Endothelial cell (in vitro differentiated cells): ENCODE data around the gene CRADD. TPM values are rescaled to one million over a fixed set of nuclear protein-coding genes. Genes with fewer than 3 reads are reported as not detected.

Experiments
- DNase-seq: peaks from one replicate; pipeline ENCODE4 v3.0.0; 2021; ENCODE audit warnings: low spot score
- H3K27ac Mint-ChIP-seq: one replicate; pipeline ENCODE4 v1.8.0; 2021; ENCODE audit warnings: mixed read lengths, inconsistent platforms; ENCODE audit not compliant: unreplicated experiment
- H3K27me3 Mint-ChIP-seq: one replicate; pipeline ENCODE4 v1.8.0; 2021; ENCODE audit warnings: mild to moderate bottlenecking, moderate library complexity, mixed read lengths, inconsistent platforms; ENCODE audit not compliant: unreplicated experiment
- H3K36me3 Mint-ChIP-seq: one replicate; pipeline ENCODE4 v1.8.0; 2021; ENCODE audit warnings: mild to moderate bottlenecking, low read depth, mixed read lengths, inconsistent platforms; ENCODE audit not compliant: unreplicated experiment
- H3K4me1 Mint-ChIP-seq: one replicate; pipeline ENCODE4 v1.8.0; 2021; ENCODE audit warnings: mild to moderate bottlenecking, mixed read lengths, inconsistent platforms; ENCODE audit not compliant: unreplicated experiment
- H3K4me3 Mint-ChIP-seq: one replicate; pipeline ENCODE4 v1.8.0; 2021; ENCODE audit warnings: mild to moderate bottlenecking, mixed read lengths, inconsistent platforms; ENCODE audit not compliant: unreplicated experiment
- H3K9me3 Mint-ChIP-seq: one replicate; pipeline ENCODE4 v1.8.0; 2021; ENCODE audit warnings: mixed read lengths, inconsistent platforms; ENCODE audit not compliant: unreplicated experiment
- total RNA-seq: library from RNA; stranded (reverse); fragmentation: NEBNext Ultra II Directional; extraction: Animal tissue kit (Norgen Biotek cat#: 25700); gene quantifications from one replicate; pipeline ENCODE4 v1.2.1, GENCODE V29; 2021; ENCODE audit not compliant: unreplicated experiment
- TF ChIP-seq, protein P1 (sequence below): fragments of 200-600 bp; sonication (generic); IDR thresholded peaks from one replicate; pipeline ENCODE4 v1.5.0; 2021; ENCODE audit warnings: antibody characterized with exemption; ENCODE audit not compliant: unreplicated experiment

The CRADD gene
- total RNA-seq, 1 donor from 2014 or later = 6.5 TPM

DNA sequence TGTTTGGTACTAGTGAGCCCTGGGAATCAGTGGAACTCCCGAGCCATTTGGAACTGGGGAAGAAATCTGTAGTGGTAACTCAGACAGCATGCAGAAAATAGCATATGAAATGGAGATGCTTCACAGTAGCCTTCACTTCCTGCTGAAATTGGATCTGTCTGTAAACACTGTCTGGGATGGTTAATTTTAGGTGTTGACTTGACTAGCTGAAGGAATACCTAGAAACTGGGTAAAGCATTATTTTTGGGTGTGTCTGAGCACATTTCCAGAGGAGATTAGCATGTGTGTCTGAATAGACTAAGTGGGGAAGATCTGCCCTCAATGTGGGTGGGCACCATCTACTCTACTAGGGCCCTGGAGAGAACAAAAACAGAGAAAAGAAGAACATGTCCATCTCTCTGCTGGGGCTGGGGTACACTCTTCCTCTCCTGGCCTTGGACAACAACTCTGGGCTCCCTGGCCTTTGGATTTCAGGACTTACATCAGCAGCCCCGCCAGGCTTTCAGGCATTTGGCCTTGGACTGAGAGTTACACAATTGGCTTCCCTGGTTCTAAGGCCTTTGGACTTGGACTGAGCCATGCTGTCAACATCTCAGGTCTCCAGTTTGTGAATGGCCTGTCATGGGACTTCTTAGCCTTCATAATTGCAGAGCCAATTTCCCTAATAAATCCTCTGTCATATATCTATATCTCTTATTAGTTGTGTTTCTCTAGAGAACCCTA, 14.0 kb upstream of the CRADD start:
- no peaks in the 10 kb centered on the region for H3K36me3 Mint-ChIP-seq
- no peak for DNase-seq
- TF ChIP-seq, protein P1, sequence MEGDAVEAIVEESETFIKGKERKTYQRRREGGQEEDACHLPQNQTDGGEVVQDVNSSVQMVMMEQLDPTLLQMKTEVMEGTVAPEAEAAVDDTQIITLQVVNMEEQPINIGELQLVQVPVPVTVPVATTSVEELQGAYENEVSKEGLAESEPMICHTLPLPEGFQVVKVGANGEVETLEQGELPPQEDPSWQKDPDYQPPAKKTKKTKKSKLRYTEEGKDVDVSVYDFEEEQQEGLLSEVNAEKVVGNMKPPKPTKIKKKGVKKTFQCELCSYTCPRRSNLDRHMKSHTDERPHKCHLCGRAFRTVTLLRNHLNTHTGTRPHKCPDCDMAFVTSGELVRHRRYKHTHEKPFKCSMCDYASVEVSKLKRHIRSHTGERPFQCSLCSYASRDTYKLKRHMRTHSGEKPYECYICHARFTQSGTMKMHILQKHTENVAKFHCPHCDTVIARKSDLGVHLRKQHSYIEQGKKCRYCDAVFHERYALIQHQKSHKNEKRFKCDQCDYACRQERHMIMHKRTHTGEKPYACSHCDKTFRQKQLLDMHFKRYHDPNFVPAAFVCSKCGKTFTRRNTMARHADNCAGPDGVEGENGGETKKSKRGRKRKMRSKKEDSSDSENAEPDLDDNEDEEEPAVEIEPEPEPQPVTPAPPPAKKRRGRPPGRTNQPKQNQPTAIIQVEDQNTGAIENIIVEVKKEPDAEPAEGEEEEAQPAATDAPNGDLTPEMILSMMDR = no peak
- no peaks in the 10 kb centered on the region for H3K4me1 Mint-ChIP-seq
- no peaks in the 10 kb centered on the region for H3K27me3 Mint-ChIP-seq
- no peaks in the 10 kb centered on the region for H3K9me3 Mint-ChIP-seq
- no peak overlapping the region for H3K27ac Mint-ChIP-seq
- H3K4me3 Mint-ChIP-seq = no peak overlapping the region

DNA sequence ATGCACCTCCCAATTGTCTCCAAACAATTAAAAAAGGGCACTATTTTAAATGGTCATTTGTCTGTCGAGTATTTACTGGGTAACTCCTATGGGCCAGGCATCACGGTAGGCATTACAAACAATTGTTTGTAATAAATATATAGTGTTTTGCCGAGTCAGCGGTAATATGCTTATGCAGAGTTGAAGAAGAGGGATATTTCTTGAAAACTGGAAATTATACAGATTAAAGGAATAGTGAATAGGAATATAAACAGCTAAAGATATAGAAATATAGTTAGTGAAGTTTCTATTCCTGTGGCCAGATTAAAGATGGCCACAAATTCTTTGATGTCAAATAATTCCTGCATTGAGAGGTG, 13.5 kb upstream of the CRADD start:
- no peak overlapping the region for H3K4me3 Mint-ChIP-seq
- no peaks in the 10 kb centered on the region for H3K36me3 Mint-ChIP-seq
- TF ChIP-seq, protein P1 = no peak
- no peaks in the 10 kb centered on the region for H3K4me1 Mint-ChIP-seq
- H3K27me3 Mint-ChIP-seq = no peaks in the 10 kb centered on the region
- H3K27ac Mint-ChIP-seq = no peak overlapping the region
- H3K9me3 Mint-ChIP-seq = peaks cover 4% of the 10 kb centered on the region
- no peak for DNase-seq

DNA sequence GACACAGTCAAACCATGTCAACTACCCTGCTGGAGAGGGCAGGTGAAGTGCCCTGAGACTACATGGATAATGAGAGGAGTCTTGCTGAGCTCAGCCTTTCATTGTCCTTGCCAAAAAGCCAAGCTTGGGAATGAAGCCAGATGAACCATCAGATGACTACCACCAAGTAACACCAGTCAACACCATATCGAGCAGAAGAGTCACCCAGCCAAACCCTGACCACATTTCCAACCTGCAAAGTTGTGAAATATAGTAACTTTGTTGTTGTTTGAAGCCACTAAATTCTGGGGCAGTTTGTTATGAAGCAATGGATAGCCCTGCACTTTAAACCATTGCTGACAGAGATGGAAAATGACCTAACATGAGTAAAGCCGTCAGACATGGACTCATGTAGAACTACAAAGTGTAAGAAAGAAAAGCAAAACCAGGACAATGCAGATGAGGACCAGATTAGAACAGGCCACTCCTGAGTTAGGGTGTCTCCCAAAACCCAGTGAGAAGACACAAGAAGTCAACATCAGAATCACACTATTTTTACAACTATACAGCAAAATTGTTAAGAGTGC, 12.5 kb upstream of the CRADD start:
- no peak overlapping the region for H3K4me3 Mint-ChIP-seq
- H3K36me3 Mint-ChIP-seq = no peaks in the 10 kb centered on the region
- no peak for DNase-seq
- peaks cover 4% of the 10 kb centered on the region for H3K9me3 Mint-ChIP-seq
- no peaks in the 10 kb centered on the region for H3K27me3 Mint-ChIP-seq
- TF ChIP-seq, protein P1 = no peak
- no peak overlapping the region for H3K27ac Mint-ChIP-seq
- H3K4me1 Mint-ChIP-seq = no peaks in the 10 kb centered on the region

DNA sequence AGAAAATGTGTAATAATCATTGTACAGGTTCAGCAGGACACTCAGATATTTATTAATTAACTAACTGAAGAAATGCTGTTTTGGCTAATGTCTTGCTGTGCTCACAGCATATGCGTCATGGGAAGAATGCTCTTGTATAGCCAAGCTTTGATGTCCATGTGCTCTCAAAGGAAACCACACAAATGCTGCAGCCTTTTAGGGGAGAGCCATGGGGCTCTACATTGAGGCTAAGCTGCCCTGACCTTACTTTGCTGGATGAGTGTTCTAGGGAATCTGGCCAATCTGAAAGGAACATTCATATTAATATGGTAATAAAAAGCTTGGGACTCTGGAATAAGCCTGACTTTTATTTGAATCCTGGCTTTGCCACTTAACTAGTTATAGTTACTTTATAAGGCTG, 9.5 kb upstream of the CRADD start:
- TF ChIP-seq, protein P1 = no peak
- H3K4me1 Mint-ChIP-seq = no peaks in the 10 kb centered on the region
- H3K9me3 Mint-ChIP-seq = peaks cover 4% of the 10 kb centered on the region

DNA sequence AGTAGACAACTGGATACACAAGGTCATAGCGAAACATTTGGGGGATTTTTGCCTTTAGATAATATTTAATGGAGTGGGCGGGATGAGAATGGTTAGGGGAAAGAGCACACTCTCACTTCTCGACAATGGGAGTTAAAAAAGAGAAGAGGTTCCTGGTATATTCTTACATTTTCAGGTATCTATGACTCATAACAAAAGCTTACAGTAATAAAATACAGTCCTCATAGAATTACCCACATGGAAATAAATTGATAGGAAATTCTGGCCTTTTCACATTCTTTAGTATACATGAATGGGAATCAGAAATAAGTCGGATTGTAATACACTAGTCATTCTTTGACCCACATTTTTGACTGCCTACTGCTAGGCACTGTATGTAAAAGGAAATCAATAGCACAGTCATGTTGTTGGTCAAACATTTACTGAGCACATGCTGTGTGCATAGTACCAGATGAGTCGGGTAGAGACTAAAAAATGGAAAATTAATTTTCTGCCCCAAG, 8.2 kb upstream of the CRADD start:
- DNase-seq = no peak
- Mint-ChIP-seq H3K36me3 (no peaks in the 10 kb centered on the region), H3K27me3 (no peaks in the 10 kb centered on the region), H3K27ac (no peak overlapping the region), H3K4me1 (no peaks in the 10 kb centered on the region), H3K9me3 (peaks cover 4% of the 10 kb centered on the region), H3K4me3 (no peak overlapping the region)
- TF ChIP-seq, protein P1 = no peak

More for the DNA sequence above, 9.5 kb upstream of the CRADD start:
- H3K36me3 Mint-ChIP-seq = no peaks in the 10 kb centered on the region
- no peaks in the 10 kb centered on the region for H3K27me3 Mint-ChIP-seq
- no peak overlapping the region for H3K4me3 Mint-ChIP-seq
- no peak overlapping the region for H3K27ac Mint-ChIP-seq
- DNase-seq = no peak
